HL-60/S4 treated with phorbol 12-myristate 13-acetate at 8.2 ng/mL for 4 days and 3 days (cell line): ENCODE measurements around the gene AGAP9.
"Not testable (repeated sequence)": the region's sequence is repeated elsewhere in the genome, so short reads cannot be mapped to it uniquely, and the experiment has no call there.

Source experiments
- in situ Hi-C: fragments of 300-500 bp; cut with MboI; formaldehyde crosslinking; loops from 2 replicates; pipeline ENCODE4 v1.15.0; 2022; ENCODE audit warnings: low sequenced_read_pairs

The AGAP9 gene

GRCh38 chr10:47458466-47459154 lies 64.8 kb downstream of the AGAP9 start:
- in situ Hi-C loops, result no loop called here

DNA sequence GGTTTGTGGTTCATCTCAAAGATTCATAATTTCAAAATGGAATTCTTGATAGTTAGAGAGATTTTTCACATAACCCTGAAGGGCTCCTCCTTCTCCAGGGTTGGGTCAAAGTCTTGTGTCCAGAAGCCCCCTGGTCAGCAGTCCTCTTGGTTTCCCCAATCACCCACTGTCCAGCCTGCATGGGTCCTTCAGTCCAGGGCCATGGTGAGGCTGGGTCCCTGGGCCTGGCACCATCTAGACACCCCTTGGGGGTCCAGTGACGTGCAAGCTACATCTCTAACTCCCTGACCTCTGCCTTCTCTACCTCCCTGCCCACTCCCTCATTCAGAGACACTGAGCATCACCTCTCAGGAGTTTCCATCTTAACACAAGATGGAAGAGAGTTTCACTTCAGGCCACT lies 65.6 kb downstream of the AGAP9 start:
- in situ Hi-C loops, result no loop called here

- in situ Hi-C loops, result no loop called here
Observed at GRCh38 chr10:47457528-47457820, 66.0 kb downstream of the AGAP9 start.

GRCh38 chr10:47456794-47457527 lies 66.5 kb downstream of the AGAP9 start:
- in situ Hi-C loops, result no loop called here

DNA sequence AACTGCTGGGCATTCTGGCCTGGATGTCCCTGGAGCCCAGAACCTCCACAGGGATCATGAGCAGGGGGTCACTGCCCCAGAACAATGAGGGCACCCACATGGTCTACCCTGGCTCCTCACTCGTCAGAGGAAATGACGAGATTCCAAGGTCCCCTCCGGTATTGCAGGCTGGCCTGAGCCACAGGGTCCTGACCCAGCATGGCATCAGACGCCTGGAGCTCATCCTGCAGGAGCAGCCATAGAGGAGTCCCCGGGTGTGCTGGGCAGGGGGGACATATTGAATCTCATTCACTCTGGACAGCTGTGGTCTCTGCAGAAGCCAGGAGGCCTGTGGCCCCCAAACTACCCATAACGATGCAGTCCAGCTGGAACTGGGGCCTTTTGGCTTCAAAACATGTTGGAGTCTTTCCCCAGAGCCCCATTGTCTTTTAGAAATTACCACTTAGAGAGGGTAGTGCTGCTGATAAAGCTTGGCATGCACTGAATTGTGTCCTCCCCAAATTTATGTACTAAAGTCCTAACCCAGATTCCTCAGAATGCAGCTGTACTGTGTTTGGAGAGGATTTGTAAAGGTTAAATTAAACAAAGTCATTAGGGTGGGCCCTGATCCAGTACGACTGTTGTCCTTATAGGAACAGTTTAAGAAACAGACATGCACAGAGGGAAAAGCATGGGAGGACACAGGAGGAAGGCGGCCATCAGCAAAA lies 67.2 kb downstream of the AGAP9 start:
- in situ Hi-C loops, result no loop called here

DNA sequence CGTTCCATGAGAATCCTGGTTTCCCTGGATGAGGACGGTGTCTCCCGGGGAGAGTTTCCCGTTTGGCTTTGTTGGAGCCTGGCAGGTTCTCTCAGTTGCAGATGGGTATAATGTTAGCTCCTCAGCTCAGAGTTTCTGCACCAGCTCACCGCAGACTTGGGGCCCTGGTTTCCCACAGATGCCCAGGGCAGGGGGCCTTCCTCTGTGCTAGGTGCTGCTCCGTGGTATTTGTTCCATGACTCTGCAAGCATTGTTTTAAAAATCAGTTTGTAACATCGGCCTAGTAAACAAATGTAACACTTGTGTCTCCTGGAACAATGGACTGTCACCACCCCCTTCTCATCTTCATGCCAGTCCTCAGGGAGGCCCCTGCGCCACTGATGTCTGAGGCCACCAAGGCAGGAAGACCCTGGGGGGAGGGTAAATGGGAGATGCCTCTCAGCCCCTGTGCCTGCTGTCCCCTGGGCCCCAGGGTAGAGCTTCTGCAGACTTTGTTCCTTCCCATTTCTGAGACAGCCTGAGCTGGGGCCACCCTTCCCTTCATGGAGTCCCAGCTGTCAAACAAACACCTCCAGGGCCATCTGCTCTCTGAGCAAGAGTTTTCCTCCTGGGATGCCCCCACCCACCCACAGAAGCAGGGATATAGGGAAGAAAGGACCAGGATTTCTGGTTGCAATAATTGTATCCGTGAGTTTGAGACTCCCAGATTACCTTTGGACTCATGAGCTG lies 67.9 kb downstream of the AGAP9 start:
- in situ Hi-C loops, result not testable (repeated sequence)

- in situ Hi-C loops, result no loop called here
Observed at GRCh38 chr10:47454780-47455058, 68.7 kb downstream of the AGAP9 start.

DNA sequence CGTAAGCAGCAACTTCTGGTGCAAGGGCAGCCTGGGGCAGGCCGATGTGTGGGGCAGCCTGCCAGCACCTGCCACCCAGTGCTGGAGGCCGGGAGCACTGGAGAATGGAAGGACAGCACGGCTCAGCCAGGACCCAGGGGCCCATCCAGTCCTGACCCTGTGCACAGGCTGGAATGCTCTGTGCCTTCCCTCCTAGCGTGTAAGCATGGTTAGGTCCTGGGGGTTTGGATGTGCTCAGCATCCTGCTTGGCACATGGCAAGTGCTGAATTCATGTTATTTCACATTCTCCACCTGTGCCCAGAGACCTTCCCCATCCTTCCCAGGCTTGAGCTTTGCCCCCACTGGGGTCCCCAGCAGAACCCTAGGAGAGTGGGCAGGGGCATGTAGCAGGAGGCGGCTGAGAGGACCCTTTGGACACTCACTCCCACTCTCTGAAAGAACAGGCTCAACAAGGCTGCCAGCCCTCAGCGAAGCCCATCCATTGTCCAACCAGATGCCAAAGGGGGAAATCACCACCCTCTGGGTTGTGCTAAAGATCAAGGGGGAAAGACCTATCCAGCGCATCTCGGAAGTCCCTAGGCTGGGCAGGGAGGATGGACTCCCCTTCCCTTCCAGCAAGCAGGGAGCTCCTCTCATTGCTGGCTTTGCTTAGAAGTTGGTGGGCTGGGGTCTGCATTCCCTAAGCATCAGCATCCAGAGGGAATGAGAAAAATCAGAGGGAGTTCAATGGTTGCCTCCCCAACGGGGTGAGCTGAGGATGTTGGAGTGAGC lies 69.2 kb downstream of the AGAP9 start:
- in situ Hi-C loops, result no loop called here

GRCh38 chr10:47453141-47454007 lies 70.1 kb downstream of the AGAP9 start:
- in situ Hi-C loops, result no loop called here

GRCh38 chr10:47452495-47453140 lies 70.8 kb downstream of the AGAP9 start:
- in situ Hi-C loops, result no loop called here

GRCh38 chr10:47451998-47452494 lies 71.4 kb downstream of the AGAP9 start:
- in situ Hi-C loops, result no loop called here
